GM18517 (cell line): ENCODE data around the gene SLC29A4.
"Not testable (repeated sequence)": the region's sequence is repeated elsewhere in the genome, so short reads cannot be mapped to it uniquely, and the experiment has no call there.

Source experiments
- ATAC-seq: cut with Tn5 transposase; IDR thresholded peaks from one replicate; pipeline ENCODE4 v1.9.1; 2021; ENCODE audit warnings: mild to moderate bottlenecking, moderate library complexity; ENCODE audit not compliant: unreplicated experiment

The SLC29A4 gene

DNA sequence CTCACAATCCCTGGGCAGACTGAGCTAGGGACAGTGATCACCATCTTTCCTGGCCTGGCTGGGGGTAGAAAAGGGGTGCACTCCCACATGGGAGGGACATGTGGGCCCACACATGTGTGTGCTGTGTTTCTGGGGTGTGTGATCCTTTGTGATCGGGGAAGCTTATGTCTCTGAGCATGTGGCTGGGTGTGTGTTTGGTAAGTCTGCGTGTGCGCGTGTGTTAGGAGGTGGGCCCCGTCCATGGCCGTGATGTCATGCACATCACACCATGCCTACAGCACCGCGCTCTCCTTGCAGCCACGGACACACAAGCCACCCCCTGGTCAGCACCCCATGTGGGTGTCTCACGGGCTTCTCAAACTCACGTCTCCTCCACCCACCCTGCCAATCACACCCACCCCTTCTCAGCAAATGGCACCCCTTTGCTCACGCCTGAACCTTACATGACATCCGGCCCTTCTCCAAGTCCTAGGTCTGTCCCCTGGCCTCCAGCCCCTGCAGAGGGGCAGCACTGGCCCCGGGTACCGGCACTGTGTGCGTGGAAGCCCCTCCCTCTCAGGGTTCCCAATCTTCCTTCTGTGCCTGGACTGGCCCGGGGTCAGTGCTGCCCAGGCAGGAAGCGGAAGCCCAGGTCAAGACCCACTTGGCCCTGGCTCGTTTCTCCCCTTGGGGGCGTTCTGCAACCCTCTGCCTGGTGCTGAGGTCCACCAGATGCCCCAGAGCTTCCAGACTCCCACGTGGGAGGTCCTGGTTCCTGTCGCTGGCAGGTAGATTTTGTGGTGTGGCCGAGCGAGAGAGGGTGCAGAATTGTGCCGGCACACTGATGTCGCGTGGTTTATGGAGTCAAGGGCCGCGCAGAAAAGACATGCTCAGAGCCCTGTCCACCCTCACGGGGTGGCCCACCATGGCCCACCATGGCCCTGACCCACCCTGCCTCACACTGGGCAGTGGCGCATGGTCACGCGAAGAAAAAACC lies 12.6 kb downstream of the SLC29A4 start:
- ATAC-seq: no peak

DNA sequence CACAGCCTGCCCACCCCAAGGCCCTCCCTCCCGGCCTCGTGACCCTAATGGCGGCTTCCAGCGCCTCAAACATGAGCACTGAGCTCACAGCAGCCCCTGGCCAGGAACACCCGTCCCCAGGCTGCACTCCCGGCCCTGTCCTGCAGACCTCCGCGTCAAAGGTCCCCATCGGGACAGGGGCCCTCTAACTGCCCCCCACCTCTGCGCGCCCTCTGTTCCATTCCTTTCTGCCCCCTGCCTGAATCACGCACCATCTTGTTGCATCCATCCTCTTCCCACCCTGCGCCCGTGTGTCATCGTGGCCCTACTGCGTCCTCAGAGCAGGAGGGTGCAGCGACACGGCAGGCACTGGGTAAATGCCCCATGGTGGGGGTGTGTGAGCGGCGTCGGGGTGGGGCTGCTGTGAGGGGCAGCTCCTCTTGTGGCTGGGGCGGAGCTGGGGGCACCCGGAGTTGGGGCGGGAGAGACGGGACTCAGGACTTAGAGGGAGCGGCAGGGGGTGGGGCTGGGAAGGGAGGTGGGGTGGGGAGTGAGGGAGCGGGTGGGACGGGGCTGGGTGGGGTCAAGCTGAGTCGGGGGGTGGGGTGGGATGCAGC lies 13.4 kb downstream of the SLC29A4 start:
- ATAC-seq: no peak

DNA sequence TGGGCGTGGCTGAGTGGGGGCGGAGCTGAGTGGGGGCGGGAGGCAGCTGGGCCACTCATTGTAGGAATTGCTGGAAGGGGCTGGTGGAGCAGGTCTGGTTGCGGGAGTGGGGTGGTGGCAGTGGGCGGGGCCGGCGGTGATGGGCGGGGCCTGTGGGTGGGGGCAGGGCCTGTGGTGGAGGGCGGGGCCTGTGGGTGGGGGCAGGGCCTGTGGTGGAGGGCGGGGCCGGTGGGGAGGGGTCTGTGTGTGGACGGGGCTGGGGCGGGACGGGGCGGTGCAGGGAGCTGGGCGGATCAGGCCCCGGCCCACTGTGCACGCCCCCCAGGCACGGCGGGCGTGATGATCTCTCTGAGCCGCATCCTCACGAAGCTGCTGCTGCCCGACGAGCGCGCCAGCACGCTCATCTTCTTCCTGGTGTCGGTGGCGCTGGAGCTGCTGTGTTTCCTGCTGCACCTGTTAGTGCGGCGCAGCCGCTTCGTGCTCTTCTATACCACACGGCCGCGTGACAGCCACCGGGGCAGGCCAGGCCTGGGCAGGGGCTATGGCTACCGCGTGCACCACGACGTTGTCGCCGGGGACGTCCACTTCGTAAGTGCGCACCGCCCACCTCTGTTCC lies 14.0 kb downstream of the SLC29A4 start:
- no peak for ATAC-seq

DNA sequence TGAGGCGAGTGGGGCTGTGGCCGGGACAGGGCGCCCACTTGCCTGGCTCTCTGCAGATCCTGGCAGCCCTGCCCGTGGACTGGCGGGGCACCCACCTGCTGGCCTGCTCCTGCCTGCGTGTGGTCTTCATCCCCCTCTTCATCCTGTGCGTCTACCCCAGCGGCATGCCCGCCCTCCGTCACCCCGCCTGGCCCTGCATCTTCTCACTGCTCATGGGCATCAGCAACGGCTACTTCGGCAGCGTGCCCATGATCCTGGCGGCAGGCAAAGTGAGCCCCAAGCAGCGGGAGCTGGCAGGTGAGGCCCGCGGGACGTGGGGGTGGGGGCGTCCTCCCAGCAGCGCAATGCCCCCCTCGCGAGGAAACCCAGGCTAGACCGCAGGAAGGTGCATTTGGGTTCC lies 17.6 kb downstream of the SLC29A4 start:
- no peak for ATAC-seq

DNA sequence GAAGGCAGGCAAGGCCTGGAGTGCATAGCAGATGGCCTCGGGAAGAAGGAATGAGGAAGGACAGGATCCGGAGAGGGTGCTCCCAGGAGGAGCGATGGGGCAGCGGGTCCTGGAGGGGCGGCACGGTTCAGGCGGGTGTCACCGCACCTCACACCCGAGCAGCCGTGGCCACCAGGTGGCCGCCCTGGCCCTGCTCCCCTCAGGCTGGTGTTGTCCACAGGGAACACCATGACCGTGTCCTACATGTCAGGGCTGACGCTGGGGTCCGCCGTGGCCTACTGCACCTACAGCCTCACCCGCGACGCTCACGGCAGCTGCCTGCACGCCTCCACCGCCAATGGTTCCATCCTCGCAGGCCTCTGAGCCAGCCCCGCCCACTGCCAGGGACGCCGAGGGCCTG lies 19.8 kb downstream of the SLC29A4 start:
- ATAC-seq: no peak

DNA sequence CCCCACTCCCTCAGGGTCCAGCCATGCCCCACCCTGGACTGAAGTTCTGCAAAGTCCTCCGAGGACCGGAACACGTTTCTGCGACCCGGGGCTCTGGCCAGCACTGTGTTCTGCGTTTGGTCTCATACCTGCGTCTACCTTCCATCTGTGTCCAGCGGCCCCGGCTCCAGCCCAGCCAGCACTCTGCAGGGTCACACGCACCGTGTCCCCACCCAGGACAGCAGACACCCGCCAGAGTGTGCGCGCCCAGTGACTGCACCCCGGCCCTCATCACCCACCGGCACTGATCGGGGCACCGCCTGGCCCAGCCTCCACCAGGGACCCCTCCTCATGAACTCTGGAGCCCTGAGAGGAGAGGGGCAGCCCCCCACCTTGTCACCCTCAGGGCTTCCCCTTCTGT lies 20.3 kb downstream of the SLC29A4 start:
- ATAC-seq: no peak

DNA sequence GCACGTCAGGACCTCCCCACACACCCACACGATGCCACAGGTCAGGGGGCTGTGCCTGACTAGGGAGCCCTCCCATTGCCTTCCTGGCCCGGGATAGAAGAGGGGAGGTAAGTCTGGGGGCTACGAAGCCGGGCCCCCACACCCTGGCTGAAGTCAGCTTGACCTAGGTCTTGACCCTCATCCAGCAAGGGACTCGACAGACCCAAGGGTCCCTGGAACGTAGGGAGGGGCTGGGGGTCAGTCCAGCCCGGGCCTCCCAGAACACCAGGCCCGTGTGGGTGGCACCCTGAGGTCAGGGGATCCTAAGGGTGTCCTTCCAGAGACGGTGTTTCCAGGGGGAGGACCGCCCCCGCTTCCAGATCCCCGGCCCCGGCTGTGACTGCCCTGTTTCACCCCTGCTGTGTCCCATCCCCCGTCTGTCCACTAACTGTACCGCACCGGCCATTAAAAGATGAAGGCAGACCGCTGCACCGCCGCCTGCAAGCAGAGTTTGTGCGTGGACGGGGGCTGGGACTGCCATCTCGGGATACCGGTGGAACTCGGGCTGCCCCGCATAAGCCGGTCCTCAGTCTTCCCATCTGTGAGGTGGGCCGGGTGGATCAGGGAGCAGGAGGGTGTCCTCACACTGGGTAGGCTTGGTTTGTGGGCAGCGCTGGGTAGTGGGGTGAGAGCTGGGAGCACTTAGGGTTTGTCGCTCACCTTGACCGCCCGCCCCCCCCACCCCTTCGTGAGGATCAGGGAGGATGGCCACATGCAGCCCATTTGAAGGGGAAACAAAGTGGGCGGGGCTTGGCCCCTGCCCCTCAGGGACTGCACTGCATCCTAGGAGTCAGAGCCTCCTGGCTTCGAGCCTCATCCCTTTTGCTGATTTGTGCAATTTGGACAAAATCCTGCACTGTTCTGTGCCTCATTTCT lies 21.1 kb downstream of the SLC29A4 start:
- ATAC-seq: no peak

DNA sequence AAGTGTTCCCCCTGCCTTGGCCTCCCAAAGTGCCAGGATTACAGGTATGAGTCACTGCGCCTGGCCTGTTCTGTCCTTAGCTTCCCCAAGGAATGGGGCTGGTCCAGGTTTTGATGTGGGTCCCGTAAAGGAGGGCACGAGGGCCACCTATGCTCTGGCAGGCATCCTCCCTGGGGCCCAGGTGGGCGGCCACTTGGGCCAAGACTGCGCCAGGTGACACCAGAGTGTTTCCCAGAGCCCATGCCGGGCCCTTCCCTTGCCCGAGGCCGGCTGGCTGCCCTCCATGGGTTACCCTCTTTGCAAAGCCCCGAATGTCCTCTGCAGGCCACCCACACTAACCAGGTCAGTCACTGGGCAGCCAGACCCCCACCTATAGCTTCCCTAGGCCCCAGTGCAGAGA lies 22.3 kb downstream of the SLC29A4 start:
- ATAC-seq: not testable (repeated sequence)

DNA sequence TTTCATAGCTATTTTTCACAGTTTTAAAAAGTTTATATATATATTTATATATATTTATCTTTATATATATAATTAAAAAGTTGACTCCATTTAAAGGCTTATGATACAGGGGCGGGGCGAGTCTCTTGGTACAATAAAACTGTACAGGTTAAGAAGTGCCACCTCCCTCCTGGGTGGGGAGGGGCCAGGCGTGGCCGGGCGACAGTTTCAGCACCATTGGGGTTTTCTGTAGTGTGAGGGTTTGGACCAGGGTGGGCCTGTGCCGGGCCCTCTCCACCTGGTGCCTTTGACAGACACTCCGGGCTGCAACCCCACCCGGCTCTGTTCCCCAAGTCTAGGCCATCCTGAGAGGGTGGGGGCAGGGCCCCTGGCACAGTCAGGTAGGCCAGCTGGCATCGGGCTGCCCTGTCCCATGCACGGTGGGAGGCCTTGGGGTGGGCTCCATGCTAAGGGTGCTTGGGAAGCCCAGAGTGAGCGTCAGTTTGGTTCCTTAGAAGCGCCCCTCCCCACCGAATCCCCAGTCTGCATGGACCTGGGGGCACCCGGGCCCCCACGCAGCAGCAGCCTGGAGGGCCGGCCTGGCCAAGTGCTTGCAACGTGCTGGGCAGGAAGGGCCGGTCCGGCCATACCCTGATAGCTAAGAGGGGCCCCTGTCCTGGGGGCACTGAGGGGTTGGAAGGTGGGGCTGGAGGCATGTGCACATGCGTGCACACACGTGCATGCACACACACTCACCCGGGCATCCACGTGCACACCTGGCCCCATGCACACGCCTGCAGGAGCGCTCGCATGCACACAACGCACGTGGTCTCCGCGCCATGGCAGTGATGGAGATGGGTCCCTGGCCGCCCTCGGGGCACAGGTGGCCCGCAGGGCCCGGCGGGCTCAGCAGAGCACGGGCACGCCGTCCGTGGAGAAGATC lies 24.7 kb downstream of the SLC29A4 start:
- ATAC-seq: not testable (repeated sequence)

DNA sequence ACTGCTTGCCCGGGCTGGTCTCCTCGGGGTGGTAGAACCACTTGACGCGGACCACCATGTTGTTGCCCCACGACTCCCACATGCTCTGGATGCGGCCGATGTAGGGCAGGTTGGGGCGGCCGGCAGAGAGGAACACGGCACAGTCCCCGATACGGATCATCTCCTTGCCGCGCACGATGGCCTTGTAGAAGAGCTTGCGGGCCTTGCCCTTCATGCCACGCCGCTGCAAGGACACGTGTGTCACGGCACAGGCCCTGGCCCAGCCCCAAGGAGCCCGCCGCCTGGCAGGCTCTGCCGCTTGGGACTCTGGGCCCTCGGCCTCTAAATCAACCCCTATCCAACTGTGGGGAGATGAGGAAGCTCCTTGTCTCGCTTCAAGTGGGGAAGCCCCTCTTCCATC lies 26.4 kb downstream of the SLC29A4 start:
- no peak for ATAC-seq

DNA sequence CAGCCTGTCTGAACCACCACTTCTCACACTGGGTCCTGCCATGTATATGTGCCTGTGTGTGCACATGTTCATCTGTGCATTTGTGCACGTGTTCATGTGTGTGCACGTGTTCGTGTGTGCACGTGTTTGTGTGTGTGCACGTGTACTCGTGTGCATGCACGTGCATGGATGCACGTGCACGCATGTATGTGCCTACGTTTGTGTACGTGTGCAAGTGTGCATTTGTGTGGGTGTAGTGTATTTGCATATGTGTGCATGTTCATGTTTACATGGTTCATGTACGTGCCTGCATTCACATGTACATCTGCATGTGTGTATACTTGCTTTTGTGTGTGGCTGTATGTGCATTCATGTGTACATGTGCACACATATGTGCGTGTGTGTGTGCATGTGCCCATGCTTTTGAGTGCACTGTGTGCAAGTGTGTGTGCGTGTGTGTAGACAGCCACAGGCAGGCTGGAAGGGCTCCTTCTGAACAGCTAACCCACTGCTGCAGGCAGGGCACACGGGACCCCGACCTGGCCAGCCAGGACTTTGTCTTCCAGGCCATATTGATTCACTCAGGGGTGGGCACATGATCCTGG lies 28.2 kb downstream of the SLC29A4 start:
- no peak for ATAC-seq

DNA sequence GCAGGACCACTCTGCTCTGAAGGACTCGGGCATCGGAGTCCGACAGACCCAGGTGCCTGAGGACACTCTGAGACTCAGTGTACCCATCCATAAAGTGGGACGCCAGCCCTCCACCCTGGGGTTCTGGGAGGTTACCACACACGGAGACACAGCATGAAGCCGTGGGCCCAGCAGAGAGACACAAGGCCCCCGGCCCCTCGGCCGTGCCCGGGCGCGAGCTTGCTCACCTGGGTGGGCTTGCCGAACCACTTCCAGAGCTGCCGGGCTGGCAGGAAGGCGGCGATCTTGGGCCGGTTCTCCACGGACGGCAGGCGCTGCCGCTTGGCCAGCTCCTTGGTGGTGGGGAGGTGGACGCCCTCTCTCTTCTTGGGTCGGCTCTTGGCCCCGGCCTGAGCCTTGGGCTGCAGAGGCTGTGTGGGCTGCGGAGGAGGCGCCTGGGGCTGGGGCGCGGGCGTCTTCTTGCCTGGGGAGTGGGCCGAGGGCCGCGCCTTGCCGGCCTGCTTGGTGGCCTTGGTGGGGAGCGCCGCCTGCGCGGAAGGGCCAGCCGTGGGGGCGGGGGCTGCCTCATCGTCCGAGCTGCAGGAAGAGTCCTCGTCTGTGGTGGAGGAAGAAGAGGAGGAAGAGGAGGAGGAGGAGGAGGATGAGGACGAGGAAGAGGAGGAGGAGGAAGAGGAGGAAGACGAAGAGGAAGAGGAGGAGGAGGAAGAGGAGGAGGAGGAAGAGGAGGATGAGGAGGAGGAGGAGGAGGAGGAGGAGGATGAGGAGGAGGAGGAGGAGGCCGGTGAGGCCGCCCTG lies 29.7 kb downstream of the SLC29A4 start:
- not testable (repeated sequence) for ATAC-seq

DNA sequence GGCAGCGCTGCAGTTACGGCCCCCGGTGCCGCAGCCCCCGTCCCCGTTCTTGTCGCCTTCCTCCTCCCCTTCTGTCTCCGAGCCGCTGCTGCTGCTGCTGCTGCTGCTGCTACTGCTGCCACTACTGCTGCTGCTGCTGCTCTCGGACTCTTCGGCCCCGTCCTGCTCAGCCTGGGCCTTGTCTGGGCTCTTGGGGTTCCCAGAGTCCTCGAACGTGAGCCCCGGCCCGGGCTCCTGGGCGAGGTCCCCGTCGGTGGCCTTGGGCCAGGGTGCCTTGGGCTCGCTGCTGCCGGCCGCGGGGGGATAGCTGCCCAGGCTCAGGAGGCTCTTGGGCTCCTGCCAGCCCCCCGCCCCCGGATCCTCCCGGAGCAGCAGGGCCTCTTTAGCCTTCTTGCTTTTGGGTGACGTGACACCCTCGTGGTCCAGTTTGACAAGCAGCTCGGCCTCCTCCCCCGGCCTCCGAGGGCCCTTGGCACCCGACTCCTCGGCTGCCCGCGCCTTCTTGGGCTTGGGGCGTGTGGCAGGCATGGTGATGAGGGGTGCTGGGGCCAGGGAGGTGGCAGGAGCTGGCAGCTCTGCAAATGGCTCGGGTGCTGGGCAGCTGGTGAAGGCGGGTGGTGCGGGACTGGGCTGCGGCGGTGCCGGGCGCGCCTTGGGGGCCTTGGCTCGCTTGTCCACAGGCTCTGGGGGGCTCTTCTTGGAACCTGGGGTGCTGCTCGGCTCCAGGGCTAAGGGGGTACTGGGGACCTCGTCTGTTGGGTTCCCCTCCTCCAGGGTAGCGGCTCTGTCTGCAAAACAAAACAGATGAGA lies 30.5 kb downstream of the SLC29A4 start:
- not testable (repeated sequence) for ATAC-seq

DNA sequence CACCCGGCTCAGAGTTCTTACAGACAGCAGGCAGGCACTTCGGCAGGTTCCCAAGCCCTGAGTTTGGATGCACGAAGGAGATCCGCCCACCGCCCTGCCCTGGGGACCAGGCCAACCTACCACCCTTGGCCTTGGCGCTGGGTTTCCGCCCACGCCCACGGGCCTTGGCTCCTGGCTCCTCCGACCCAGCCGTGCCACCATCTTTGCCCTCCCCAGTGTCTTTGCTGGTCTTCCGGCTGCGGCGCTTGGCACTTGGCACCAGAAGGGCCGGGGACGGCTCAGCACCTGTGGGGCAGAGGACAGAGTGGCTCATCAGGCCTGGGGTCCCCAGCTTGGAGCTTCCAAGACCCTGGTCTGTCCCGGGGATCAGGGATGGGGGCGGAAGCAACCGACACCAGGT lies 32.1 kb downstream of the SLC29A4 start:
- ATAC-seq: no peak

DNA sequence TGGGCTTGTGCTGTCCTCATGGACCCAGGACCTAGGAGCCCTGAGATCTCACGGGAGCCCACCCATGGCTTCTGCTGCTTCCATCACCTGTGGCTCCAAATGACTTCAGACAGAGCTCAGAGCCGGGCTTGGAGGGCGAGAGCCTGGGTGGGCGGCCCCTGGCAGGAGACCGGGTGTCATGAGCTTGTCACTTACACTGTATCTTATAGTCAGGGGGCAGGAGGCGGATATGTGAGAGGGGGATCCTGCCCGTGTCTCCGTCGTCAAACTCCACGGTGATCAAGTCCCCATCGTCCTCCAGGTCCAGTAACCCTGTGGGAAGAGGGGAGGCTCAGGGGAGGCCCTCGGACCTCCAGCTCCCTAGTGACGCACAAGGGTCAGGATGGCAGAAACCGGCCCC lies 33.0 kb downstream of the SLC29A4 start:
- ATAC-seq: no peak

DNA sequence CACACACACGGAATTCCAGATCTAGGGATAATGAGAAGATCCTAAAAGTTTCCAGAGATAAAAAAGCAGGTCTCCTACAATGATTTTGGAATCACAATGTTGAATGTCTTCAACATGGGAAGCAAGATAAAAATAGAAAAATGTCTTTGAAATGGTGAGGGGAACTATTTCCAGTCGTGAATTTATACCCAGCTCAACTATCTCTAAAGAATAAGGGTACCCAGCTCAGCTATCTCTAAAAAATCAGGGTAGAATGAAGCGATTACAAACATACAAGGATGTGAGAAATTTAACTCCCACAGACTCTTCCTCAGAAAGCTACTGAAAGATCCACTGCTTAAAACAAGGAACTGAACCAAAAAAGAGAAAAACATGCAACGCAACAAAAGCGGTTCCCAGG lies 35.9 kb downstream of the SLC29A4 start:
- ATAC-seq: not testable (repeated sequence)

DNA sequence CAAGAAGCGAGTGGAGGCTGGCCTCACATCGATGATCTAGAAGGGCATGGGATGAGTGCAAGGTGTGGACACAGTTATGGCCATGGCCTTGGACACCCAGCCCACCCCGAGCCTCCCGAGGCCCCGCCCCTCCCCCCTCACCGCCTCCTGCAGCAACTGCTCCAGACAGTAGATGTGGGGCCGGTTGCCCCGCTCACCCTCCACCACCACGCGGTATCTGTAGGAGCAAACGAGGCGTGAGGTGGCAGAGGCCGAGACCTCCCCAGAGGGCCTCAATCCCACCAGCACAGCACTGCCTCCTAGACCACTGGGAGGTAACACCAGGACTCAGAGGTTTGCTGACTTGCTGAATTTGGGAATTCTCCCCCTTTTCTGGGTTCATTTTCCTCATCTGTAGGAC lies 37.6 kb downstream of the SLC29A4 start:
- no peak for ATAC-seq
